ENCODE data around the gene ZFTA. TPM values are rescaled to one million over a fixed set of nuclear protein-coding genes. Genes with fewer than 3 reads are reported as not detected.

The ZFTA gene
- polyA plus RNA-seq, 1 donor from 2014 or later = 82.5 TPM

GRCh38 chr11:63785823-63786222 is 17.2 kb upstream of the ZFTA start:
- H3K9me2 ChIP-seq (ENCODE audit: insufficient read depth, low read length) = no peaks in the 10 kb centered on the region
- no peaks in the 10 kb centered on the region for H3K79me2 ChIP-seq (replicated peaks; ENCODE audit: insufficient read depth, low read length)
- H3F3A ChIP-seq (ENCODE audit: insufficient read depth, low read length, poor library complexity, severe bottlenecking) = no peaks in the 10 kb centered on the region
- H3K27ac ChIP-seq (ENCODE audit: low read length) = no peak overlapping the region
- H4K20me1 ChIP-seq (ENCODE audit: insufficient read depth) = no peaks in the 10 kb centered on the region
- no peaks in the 10 kb centered on the region for H3K9me3 ChIP-seq (ENCODE audit: low read length)
- H3K36me3 ChIP-seq (ENCODE audit: insufficient read depth, low read length) = no peaks in the 10 kb centered on the region
- no peak overlapping the region for H3K9ac ChIP-seq (ENCODE audit: low read length)
- no peak overlapping the region for H3K4me2 ChIP-seq (ENCODE audit: low read length)
- H3K4me3 ChIP-seq (ENCODE audit: low read length) = no peak overlapping the region
- H2AFZ ChIP-seq (ENCODE audit: low read depth, low read length) = no peak overlapping the region
- TF ChIP-seq REST (IDR thresholded peaks at IDR 0.05; ENCODE audit: borderline replicate concordance) (no peak), RAD21 (conservative IDR thresholded peaks at IDR 0.05) (no peak), EP300 (conservative IDR thresholded peaks at IDR 0.05; ENCODE audit: poor library complexity, severe bottlenecking) (no peak), MXI1 (conservative IDR thresholded peaks at IDR 0.05; ENCODE audit: poor library complexity, severe bottlenecking) (no peak), EZH2 (IDR thresholded peaks at IDR 0.05; ENCODE audit: borderline replicate concordance, insufficient read depth, low read length, poor library complexity, severe bottlenecking) (no peak), TAF1 (IDR thresholded peaks at IDR 0.05; ENCODE audit: low read depth) (no peak), SMC3 (conservative IDR thresholded peaks at IDR 0.05; ENCODE audit: poor library complexity) (no peak), POLR2AphosphoS5 (IDR thresholded peaks at IDR 0.05) (no peak), CTCF (IDR thresholded peaks at IDR 0.05; ENCODE audit: poor library complexity, severe bottlenecking) (no peak)
- H3K27me3 ChIP-seq (ENCODE audit: insufficient read depth, low read depth, low read length) = no peaks in the 10 kb centered on the region

GRCh38 chr11:63783925-63784592 is 15.5 kb upstream of the ZFTA start:
- Histone ChIP-seq H4K20me1 (ENCODE audit: insufficient read depth) (no peaks in the 10 kb centered on the region), H2AFZ (ENCODE audit: low read depth, low read length) (no peak overlapping the region), H3K36me3 (ENCODE audit: insufficient read depth, low read length) (no peaks in the 10 kb centered on the region), H3K4me3 (ENCODE audit: low read length) (no peak overlapping the region), H3K4me2 (ENCODE audit: low read length) (no peak overlapping the region), H3K27me3 (ENCODE audit: insufficient read depth, low read depth, low read length) (no peaks in the 10 kb centered on the region), H3K9me2 (ENCODE audit: insufficient read depth, low read length) (no peaks in the 10 kb centered on the region), H3K27ac (ENCODE audit: low read length) (no peak overlapping the region), H3K9ac (ENCODE audit: low read length) (no peak overlapping the region), H3K9me3 (ENCODE audit: low read length) (no peaks in the 10 kb centered on the region), H3K79me2 (replicated peaks; ENCODE audit: insufficient read depth, low read length) (no peaks in the 10 kb centered on the region), H3F3A (ENCODE audit: insufficient read depth, low read length, poor library complexity, severe bottlenecking) (no peaks in the 10 kb centered on the region)
- TF ChIP-seq SMC3 (conservative IDR thresholded peaks at IDR 0.05; ENCODE audit: poor library complexity) = no peak
- TF ChIP-seq POLR2AphosphoS5 (IDR thresholded peaks at IDR 0.05) = no peak
- TF ChIP-seq RAD21 (conservative IDR thresholded peaks at IDR 0.05) = no peak
- no peak for TF ChIP-seq CTCF (IDR thresholded peaks at IDR 0.05; ENCODE audit: poor library complexity, severe bottlenecking)
- no peak for TF ChIP-seq EP300 (conservative IDR thresholded peaks at IDR 0.05; ENCODE audit: poor library complexity, severe bottlenecking)
- no peak for TF ChIP-seq EZH2 (IDR thresholded peaks at IDR 0.05; ENCODE audit: borderline replicate concordance, insufficient read depth, low read length, poor library complexity, severe bottlenecking)
- no peak for TF ChIP-seq REST (IDR thresholded peaks at IDR 0.05; ENCODE audit: borderline replicate concordance)
- no peak for TF ChIP-seq MXI1 (conservative IDR thresholded peaks at IDR 0.05; ENCODE audit: poor library complexity, severe bottlenecking)
- no peak for TF ChIP-seq TAF1 (IDR thresholded peaks at IDR 0.05; ENCODE audit: low read depth)
